ENCODE measurements around the gene PACS1.
"Not testable (repeated sequence)": the region's sequence is repeated elsewhere in the genome, so short reads cannot be mapped to it uniquely, and the experiment has no call there.

Gene PACS1

GRCh38 chr11:66239998-66240780 is 170.1 kb downstream of the PACS1 start:
- FAIRE-seq: no peak
- DNase-seq (ENCODE audit: insufficient read length, low spot score): no peak

- DNase-seq (ENCODE audit: insufficient read length, low spot score): no peak
- FAIRE-seq: no peak
Measured at GRCh38 chr11:66240781-66241136, 170.7 kb downstream of the PACS1 start.

GRCh38 chr11:66242095-66242765 is 172.2 kb downstream of the PACS1 start:
- FAIRE-seq: no peak
- DNase-seq (ENCODE audit: insufficient read length, low spot score): no peak

GRCh38 chr11:66243782-66244535 is 173.9 kb downstream of the PACS1 start:
- DNase-seq (ENCODE audit: insufficient read length, low spot score) (no peak), FAIRE-seq (no peak)

GRCh38 chr11:66247295-66247694 is 177.2 kb downstream of the PACS1 start:
- FAIRE-seq (no peak), DNase-seq (ENCODE audit: insufficient read length, low spot score) (no peak)

GRCh38 chr11:66247801-66248200 is 177.7 kb downstream of the PACS1 start:
- FAIRE-seq (no peak), DNase-seq (ENCODE audit: insufficient read length, low spot score) (no peak)

- FAIRE-seq: no peak
Measured at GRCh38 chr11:66248903-66249302, 178.8 kb downstream of the PACS1 start.

GRCh38 chr11:66251809-66252208 is 181.7 kb downstream of the PACS1 start:
- FAIRE-seq (no peak), DNase-seq (ENCODE audit: insufficient read length, low spot score) (no peak)

More at GRCh38 chr11:66248903-66249302, 178.8 kb downstream of the PACS1 start:
- no peak for DNase-seq (ENCODE audit: insufficient read length, low spot score)

- not testable (repeated sequence) for DNase-seq (ENCODE audit: insufficient read length, low spot score); FAIRE-seq
Measured at GRCh38 chr11:66253081-66253480, 183.0 kb downstream of the PACS1 start.

- no peak for DNase-seq (ENCODE audit: insufficient read length, low spot score)
- no peak for FAIRE-seq
Measured at GRCh38 chr11:66258473-66258893, 188.4 kb downstream of the PACS1 start.

GRCh38 chr11:66259225-66259624 is 189.2 kb downstream of the PACS1 start:
- DNase-seq (ENCODE audit: insufficient read length, low spot score) (no peak), FAIRE-seq (no peak)

GRCh38 chr11:66259956-66260355 is 189.9 kb downstream of the PACS1 start:
- FAIRE-seq: no peak
- no peak for DNase-seq (ENCODE audit: insufficient read length, low spot score)

- DNase-seq (ENCODE audit: insufficient read length, low spot score) (no peak), FAIRE-seq (no peak)
Measured at GRCh38 chr11:66261578-66261977, 191.5 kb downstream of the PACS1 start.

- DNase-seq (ENCODE audit: insufficient read length, low spot score): no peak
- FAIRE-seq: no peak
Measured at GRCh38 chr11:66262191-66262590, 192.1 kb downstream of the PACS1 start.

- DNase-seq (ENCODE audit: insufficient read length, low spot score) (no peak), FAIRE-seq (no peak)
Measured at GRCh38 chr11:66262696-66263095, 192.6 kb downstream of the PACS1 start.

- DNase-seq (ENCODE audit: insufficient read length, low spot score): no peak
- FAIRE-seq: no peak
Measured at GRCh38 chr11:66263231-66263630, 193.2 kb downstream of the PACS1 start.

- DNase-seq (ENCODE audit: insufficient read length, low spot score) (no peak), FAIRE-seq (no peak)
Measured at GRCh38 chr11:66263785-66264184, 193.7 kb downstream of the PACS1 start.

- DNase-seq (ENCODE audit: insufficient read length, low spot score): no peak
- FAIRE-seq: no peak
Measured at GRCh38 chr11:66264383-66264782, 194.3 kb downstream of the PACS1 start.

GRCh38 chr11:66264914-66265313 is 194.8 kb downstream of the PACS1 start:
- FAIRE-seq: no peak
- no peak for DNase-seq (ENCODE audit: insufficient read length, low spot score)

- FAIRE-seq (no peak), DNase-seq (ENCODE audit: insufficient read length, low spot score) (no peak)
Measured at GRCh38 chr11:66265531-66266377, 195.7 kb downstream of the PACS1 start.

All from GM19239 (cell line).